GM10266 (cell line): Measurements from ENCODE around the gene TREML4.

Experiments used
- DNase-seq: peaks from one replicate; pipeline ENCODE4 v3.0.0; 2012; ENCODE audit errors: extremely low spot score
- TF ChIP-seq, protein P1 (sequence below): IDR thresholded peaks from 2 replicates; pipeline ENCODE4 v1.5.1; 2012; ENCODE audit warnings: mild to moderate bottlenecking, low read depth; ENCODE audit not compliant: control insufficient read depth, insufficient read depth; ENCODE audit errors: missing control alignments

The TREML4 gene, protein sequence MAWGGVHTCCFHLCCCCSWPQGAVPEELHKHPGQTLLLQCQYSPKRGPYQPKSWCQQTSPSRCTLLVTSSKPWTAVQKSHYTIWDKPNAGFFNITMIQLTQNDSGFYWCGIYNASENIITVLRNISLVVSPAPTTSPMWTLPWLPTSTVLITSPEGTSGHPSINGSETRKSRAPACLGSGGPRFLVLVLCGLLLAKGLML

DNA sequence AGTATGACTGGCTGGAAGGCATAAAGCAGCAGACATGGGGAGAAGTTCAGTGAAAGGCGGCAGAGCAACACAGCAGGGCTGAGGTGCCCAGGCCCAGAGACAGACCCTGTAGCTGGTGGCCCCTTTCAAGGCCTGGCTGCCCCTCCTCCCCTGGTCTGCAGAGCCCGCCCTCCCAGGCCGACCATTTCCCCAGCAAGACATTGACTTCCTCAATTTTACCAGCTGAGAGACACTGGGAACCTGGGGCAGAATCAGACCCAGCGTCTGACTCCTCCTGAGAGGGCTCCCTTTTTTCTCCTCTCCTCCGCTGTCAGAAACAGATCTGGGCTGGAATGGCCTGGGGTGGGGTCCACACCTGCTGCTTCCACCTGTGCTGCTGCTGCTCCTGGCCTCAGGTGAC, at the start of gene TREML4:
TREML4 (plus strand) TSS at position 254 of the 400 bp plus-strand sequence; CDS start at position 333, 79 bp downstream.
- TF ChIP-seq, protein P1, sequence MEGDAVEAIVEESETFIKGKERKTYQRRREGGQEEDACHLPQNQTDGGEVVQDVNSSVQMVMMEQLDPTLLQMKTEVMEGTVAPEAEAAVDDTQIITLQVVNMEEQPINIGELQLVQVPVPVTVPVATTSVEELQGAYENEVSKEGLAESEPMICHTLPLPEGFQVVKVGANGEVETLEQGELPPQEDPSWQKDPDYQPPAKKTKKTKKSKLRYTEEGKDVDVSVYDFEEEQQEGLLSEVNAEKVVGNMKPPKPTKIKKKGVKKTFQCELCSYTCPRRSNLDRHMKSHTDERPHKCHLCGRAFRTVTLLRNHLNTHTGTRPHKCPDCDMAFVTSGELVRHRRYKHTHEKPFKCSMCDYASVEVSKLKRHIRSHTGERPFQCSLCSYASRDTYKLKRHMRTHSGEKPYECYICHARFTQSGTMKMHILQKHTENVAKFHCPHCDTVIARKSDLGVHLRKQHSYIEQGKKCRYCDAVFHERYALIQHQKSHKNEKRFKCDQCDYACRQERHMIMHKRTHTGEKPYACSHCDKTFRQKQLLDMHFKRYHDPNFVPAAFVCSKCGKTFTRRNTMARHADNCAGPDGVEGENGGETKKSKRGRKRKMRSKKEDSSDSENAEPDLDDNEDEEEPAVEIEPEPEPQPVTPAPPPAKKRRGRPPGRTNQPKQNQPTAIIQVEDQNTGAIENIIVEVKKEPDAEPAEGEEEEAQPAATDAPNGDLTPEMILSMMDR, result no peak

DNA sequence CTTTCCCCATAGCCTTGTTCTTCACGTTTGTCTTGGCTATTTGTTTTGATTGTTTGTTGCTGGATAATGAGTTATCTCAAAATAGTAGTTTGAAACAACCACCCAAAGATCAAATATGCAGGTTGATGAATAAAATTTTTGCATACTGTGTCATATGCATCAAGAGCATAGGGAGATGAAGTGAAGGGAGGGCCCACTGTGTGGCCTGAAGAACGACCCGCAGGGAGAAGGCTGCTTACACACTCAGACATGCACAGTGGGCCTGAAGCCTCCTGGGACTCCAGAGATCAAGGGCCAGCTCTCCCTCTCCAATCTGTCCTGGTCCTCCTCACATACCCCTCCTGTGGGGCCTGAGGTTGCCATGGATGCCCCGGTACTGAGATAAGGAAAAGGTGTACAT, 49.0 kb upstream of the TREML4 start:
- no peak for DNase-seq
- TF ChIP-seq, protein P1, result no peak

More for the DNA sequence above, at the start of gene TREML4:
- DNase-seq, result no peak

DNA sequence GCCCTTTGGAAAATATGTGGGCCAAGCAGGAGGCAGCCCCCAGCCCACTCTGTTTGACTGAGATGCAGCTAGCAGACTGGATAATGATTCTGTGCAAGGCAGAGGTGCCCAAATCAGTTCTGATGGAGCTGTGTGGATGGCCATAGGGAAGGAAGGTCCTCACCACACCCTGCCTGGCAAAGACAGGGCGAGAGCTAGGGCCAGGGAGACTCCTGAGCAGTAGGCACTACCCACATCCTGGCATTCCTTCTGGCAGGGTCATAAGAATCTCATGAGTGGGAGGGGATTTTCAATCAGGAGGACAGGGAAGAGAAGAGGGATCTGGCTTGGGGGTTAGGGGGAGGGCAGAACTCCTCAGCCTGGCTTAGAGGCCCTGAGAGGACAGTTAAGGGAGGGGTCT, 46.6 kb upstream of the TREML4 start:
- TF ChIP-seq, protein P1, result no peak
- no peak for DNase-seq

DNA sequence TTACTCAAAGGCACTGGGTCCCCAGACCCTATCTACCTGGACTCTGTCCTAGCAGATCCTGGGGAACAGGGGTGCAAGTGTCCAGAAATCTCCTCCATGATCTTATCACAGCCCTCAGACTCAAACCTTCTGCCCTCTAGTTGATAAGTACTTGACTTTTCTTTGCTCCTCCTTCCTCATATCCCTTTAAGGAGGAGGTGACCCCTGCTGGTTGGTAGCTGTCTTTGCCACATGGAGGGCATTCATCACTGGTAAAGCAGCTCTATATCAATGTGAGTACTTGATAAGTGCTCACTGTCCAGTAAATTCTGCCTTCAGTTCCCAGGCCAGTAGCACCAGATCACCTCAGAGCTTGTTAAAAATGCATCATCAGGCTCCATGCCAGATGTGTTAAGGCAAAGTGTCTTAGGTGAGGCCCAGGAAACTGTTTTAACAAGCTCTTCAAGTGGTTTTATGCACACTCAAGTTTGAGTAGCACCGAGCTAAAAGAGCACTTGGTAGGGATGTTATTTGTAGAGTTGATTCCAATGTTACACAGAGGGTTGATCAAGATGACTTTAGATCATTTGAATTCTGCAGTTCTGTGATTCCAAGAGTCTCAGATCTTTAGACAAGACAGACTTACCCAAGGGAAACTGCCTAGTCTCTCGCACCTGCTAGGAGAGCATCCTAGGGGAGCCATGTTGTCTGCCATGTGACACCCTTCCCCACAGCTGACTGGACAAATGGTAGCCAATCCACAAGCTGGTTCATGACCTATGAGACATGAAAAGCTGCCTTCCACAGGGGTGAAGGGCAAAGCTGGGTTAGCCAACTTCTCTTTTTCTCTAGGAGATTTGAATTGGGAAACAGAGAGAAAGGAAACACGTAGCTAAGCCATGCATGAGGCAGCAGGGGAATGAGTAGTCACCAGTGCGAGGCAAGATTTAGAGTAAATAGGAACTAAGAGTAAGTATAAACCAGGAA, 45.8 kb upstream of the TREML4 start:
- TF ChIP-seq, protein P1, result peak; percentile 67
- peak; percentile 63 for DNase-seq

DNA sequence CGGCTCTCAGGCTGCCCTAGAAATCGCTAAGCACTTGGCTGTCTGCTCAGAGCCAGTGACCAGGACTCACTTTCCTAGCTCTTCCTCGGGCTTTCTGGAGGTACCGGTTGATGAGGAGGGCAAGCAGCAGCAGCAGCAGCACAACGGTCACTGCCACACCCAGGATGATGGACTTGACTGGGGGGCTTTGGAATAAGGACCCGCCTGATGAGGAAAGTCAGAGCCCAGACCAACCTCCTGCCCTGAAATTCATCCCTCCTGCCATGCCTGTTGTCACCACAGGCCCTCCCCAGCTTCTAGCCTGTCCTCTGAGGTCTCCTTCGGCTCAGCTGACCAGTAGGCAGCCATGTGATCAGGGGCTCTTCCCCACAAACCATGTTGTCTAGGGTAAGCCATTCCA, 43.4 kb upstream of the TREML4 start:
- TF ChIP-seq, protein P1, result no peak
- DNase-seq, result no peak

DNA sequence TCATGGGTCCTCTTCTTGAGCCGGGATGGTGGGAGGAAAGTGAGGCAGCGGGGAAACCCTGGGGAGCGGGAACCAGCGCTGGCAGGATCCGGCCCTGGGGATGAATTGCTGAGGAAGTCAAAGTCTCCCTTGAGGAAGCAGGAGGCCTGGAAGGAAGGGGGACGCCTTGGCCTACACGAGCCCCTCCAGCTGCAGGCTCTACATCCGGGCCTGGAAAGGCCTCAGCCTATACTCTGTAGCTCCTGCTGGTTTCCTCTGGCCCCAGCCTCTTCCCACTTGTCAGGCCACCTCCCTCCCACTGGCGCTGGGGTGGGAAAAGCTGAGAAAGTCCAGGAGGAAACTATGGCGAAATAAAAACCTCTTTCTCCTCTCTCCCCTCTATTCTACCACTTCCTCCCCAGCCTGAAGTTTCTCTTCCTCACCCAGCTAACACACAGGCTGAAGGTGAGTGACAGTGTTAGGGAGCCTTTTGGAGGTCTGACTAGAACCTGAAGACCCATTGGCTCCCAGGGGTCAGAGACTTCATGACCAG, 42.1 kb upstream of the TREML4 start:
- TF ChIP-seq, protein P1, result no peak
- no peak for DNase-seq
